DMS79 (cell line): ENCODE data around the gene MTIF2.
"Not testable (repeated sequence)": the region's sequence is repeated elsewhere in the genome, so short reads cannot be mapped to it uniquely, and the experiment has no call there.

Source experiments
- DNase-seq: peaks from one replicate; lab custom pipeline; 2025; lab: John Stamatoyannopoulos, UW

Gene MTIF2

DNA sequence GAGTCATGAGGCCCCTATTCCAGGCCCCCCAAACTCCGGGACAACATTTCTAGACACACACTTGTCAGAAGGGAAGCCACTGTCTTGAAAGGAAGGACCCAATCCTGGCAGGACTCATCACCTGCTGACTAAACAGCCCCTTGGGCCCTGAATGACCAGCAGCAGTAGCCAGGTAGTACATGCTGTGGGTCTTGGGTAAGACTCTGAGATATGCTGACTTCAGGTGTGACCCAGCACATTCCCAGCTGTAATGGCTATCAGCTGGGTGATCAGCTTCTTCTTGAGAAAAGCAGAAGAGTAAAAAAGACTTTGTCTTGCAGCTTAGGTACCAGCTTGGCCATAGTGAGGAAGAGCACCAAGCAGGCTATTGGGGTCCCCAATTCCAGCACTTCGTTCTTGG, 72.5 kb downstream of the MTIF2 start:
- DNase-seq: no peak

DNA sequence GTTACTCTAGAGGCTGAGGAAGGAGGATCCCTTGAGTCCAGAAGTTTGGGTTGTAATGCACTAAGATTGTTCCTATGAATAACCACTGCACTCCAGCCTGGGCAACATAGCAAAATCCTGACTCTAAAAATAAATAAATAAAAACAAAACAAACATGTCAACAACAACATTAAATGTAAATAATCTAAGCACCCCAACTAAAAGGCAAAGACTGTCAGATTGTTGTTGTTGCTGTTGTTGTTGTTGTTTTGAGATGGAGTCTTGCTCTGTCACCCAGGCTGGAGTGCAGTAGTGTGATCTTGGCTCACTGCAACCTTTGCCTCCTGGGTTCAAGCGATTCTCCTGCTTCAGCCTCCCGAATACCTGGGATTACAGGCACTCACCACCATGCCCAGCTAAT, 77.1 kb downstream of the MTIF2 start:
- DNase-seq: not testable (repeated sequence)

DNA sequence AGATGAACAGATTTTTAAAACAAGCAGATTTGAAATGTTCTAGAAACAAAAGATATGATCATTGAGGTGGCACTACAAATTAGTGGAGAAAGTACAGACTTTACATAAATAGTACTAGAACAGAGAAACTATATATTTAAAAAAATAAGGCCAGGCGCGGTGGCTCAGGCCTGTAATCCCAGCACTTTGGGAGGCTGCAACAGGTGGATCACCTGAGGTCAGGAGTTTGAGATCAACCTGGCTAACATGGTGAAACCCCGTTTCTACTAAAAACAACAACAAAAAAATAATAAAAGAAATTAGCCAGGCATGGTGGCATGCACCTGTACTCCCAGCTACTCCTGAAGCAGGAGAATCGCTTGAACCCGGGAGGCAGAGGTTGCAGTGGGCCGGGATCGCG, 82.2 kb downstream of the MTIF2 start:
- not testable (repeated sequence) for DNase-seq
